ENCODE data around the gene MATN1.

The MATN1 gene

GRCh38 chr1:30744060-30744756 is 20.8 kb upstream of the MATN1 start:
- DNase-seq = no peak

GRCh38 chr1:30743584-30744059 is 20.2 kb upstream of the MATN1 start:
- peak; percentile 47 for DNase-seq

- DNase-seq = no peak
Observed at GRCh38 chr1:30742963-30743559, 19.7 kb upstream of the MATN1 start.

GRCh38 chr1:30742300-30742962 is 19.0 kb upstream of the MATN1 start:
- no peak for DNase-seq

- DNase-seq = no peak
Observed at GRCh38 chr1:30741239-30741894, 18.0 kb upstream of the MATN1 start.

GRCh38 chr1:30740251-30741238 is 17.2 kb upstream of the MATN1 start:
- no peak for DNase-seq

- DNase-seq = no peak
Observed at GRCh38 chr1:30739601-30740000, 16.2 kb upstream of the MATN1 start.

- DNase-seq = no peak
Observed at GRCh38 chr1:30738715-30739559, 15.6 kb upstream of the MATN1 start.

- DNase-seq = no peak
Observed at GRCh38 chr1:30738040-30738714, 14.8 kb upstream of the MATN1 start.

GRCh38 chr1:30737357-30738039 is 14.1 kb upstream of the MATN1 start:
- no peak for DNase-seq

GRCh38 chr1:30735668-30736498 is 12.5 kb upstream of the MATN1 start:
- DNase-seq = no peak

- no peak for DNase-seq
Observed at GRCh38 chr1:30735124-30735523, 11.7 kb upstream of the MATN1 start.

- no peak for DNase-seq
Observed at GRCh38 chr1:30734580-30734979, 11.2 kb upstream of the MATN1 start.

- no peak for DNase-seq
Observed at GRCh38 chr1:30734106-30734505, 10.7 kb upstream of the MATN1 start.

- no peak for DNase-seq
Observed at GRCh38 chr1:30733493-30733892, 10.1 kb upstream of the MATN1 start.

- no peak for DNase-seq
Observed at GRCh38 chr1:30732277-30732996, 9.1 kb upstream of the MATN1 start.

- DNase-seq = no peak
Observed at GRCh38 chr1:30731806-30732276, 8.5 kb upstream of the MATN1 start.

GRCh38 chr1:30731109-30731805 is 7.9 kb upstream of the MATN1 start:
- DNase-seq = no peak

Data from DMS 273 treated with DMSO at 0.1 percent for 48 hours (cell line).